Measurements from ENCODE around the gene CTBS.

- TF ChIP-seq SUZ12 (IDR thresholded peaks at IDR 0.05; ENCODE audit: extremely low read depth, insufficient read depth, insufficient read length) = no peak
- no peak for TF ChIP-seq ZNF274 (IDR thresholded peaks at IDR 0.05; ENCODE audit: low read depth, low read length)
- no peak for TF ChIP-seq YY1 (IDR thresholded peaks at IDR 0.05; ENCODE audit: insufficient read depth, insufficient read length)
These were observed 22.8 kb upstream of the CTBS start for GRCh38 chr1:84597011-84597410.

Data from NT2/D1 (cell line).